B cell (primary cell): Measurements from ENCODE around the gene SLC25A21.

Experiments used
- CTCF ChIP-seq: fragments of 200-600 bp; IDR thresholded peaks from one replicate; pipeline ENCODE4 v1.8.0; 2022; ENCODE audit warnings: antibody characterized with exemption, mild to moderate bottlenecking
- EZH2 ChIP-seq: IDR thresholded peaks from 2 replicates; pipeline ENCODE4 v1.6.1; 2012; ENCODE audit warnings: borderline replicate concordance, low read depth, mild to moderate bottlenecking, moderate library complexity, low read length; ENCODE audit not compliant: insufficient read depth, poor library complexity, severe bottlenecking

DNA sequence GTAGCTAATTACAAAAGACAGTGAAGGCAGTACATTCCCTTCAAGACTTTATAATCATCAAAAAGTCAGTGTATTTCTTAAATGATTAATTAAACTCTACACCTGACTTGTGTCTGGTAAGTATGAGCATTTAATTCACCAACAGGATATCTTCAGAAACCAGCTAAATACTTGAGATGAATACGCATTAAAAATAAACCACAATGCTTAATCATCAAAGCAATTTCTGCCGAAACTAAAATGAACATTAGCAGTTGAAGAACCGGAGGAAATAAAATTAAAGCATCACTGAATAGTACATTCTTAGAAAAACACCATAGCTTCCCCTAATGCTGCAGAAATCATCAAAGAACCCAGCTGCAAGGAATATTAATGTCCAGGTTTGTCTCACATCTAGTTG is 32.7 kb downstream of the SLC25A21 start:
- TF ChIP-seq CTCF (no peak), EZH2 (no peak)
